Activated CD4-positive, alpha-beta T cell treated with anti-CD3 and anti-CD28 coated beads for 36 hours (primary cell): ENCODE results near the gene PAX5. TPM values are rescaled to one million over a fixed set of nuclear protein-coding genes. Genes with fewer than 3 reads are reported as not detected.

Source experiments
- ATAC-seq: fragments of 200-7000 bp; cut with Tn5 transposase; one replicate; pipeline ENCODE4 v1.10.0; 2021; ENCODE audit warnings: mild to moderate bottlenecking, moderate library complexity
- CTCF ChIA-PET: fragments of 350-600 bp; sonication (Branson Sonifier 250); formaldehyde crosslinking; loops from one replicate; lab custom pipeline; 2021; ENCODE audit warnings: antibody characterized with exemption; lab: Charles Lee
- POLR2A ChIA-PET: fragments of 350-600 bp; sonication (Branson Sonifier 250); formaldehyde crosslinking; loops from one replicate; lab custom pipeline; 2021; ENCODE audit warnings: antibody characterized with exemption, inconsistent platforms; lab: Charles Lee
- DNase-seq: peaks from one replicate; pipeline ENCODE4 v3.0.0-alpha.2; 2020
- H3K27ac Mint-ChIP-seq: one replicate; pipeline ENCODE4 v1.8.0; 2021; ENCODE audit warnings: mixed read lengths
- H3K27me3 Mint-ChIP-seq: one replicate; pipeline ENCODE4 v1.8.0; 2021; ENCODE audit warnings: mixed read lengths
- H3K36me3 Mint-ChIP-seq: one replicate; pipeline ENCODE4 v1.8.0; 2021; ENCODE audit warnings: low read depth, mixed read lengths
- H3K4me1 Mint-ChIP-seq: one replicate; pipeline ENCODE4 v1.8.0; 2021; ENCODE audit warnings: mixed read lengths
- H3K4me3 Mint-ChIP-seq: one replicate; pipeline ENCODE4 v1.8.0; 2021; ENCODE audit warnings: mild to moderate bottlenecking, moderate library complexity, mixed read lengths
- H3K9me3 Mint-ChIP-seq: one replicate; pipeline ENCODE4 v1.8.0; 2021; ENCODE audit warnings: low read depth, mixed read lengths
- intact Hi-C, 2 experiments: fragments of 100-400 bp; cut with DNase I in 1 of 2; cut with micrococcal nuclease in 1 of 2; formaldehyde crosslinking; loops; one replicate each; pipeline versions ENCODE4 v1.14.2 to v1.15.1; 2022 to 2024; cut with DNase I, micrococcal nuclease
- total RNA-seq, 2 experiments: library from RNA; stranded (reverse); gene quantifications; one replicate each; pipeline ENCODE4 v1.2.3, GENCODE V29; 2021

The PAX5 gene
- total RNA-seq, 2 experiments from 2014 or later = 0.21 to 0.51 TPM

- H3K9me3 Mint-ChIP-seq = no peaks in the 10 kb centered on the region
- intact Hi-C loops = loop anchor here in 1 of 2 experiments (10.0 kb wide), 1 partner anchor 135 kb away; no protein-coding TSS in a partner anchor
- CTCF ChIA-PET = no interaction called here
- no peaks in the 10 kb centered on the region for H3K4me1 Mint-ChIP-seq
- peaks cover 26% of the 10 kb centered on the region for H3K27me3 Mint-ChIP-seq
- ATAC-seq (no peak), DNase-seq (no peak)
- POLR2A ChIA-PET = no interaction called here
- no peaks in the 10 kb centered on the region for H3K36me3 Mint-ChIP-seq
- H3K27ac Mint-ChIP-seq = no peak overlapping the region
- no peak overlapping the region for H3K4me3 Mint-ChIP-seq
Measured at GRCh38 chr9:36949466-36949865, 84.6 kb downstream of the PAX5 start.

- no peaks in the 10 kb centered on the region for H3K9me3 Mint-ChIP-seq
- POLR2A ChIA-PET = no interaction called here
- no peaks in the 10 kb centered on the region for H3K4me1 Mint-ChIP-seq
- H3K4me3 Mint-ChIP-seq = no peak overlapping the region
- no peaks in the 10 kb centered on the region for H3K36me3 Mint-ChIP-seq
- H3K27me3 Mint-ChIP-seq = peaks cover 15% of the 10 kb centered on the region
- ATAC-seq = no peak
- CTCF ChIA-PET = no interaction called here
- H3K27ac Mint-ChIP-seq = no peak overlapping the region
- intact Hi-C loops = loop anchor here in 1 of 2 experiments (10.0 kb wide), 1 partner anchor 133 kb away; no protein-coding TSS in a partner anchor
- no peak for DNase-seq
Measured at GRCh38 chr9:36948051-36948450, 86.0 kb downstream of the PAX5 start.

GRCh38 chr9:36946653-36947052 is 87.4 kb downstream of the PAX5 start:
- ChIA-PET POLR2A (no interaction called here), CTCF (interaction anchor here (0.7 to 0.8 kb wide), 2 partner anchors 12 to 598 kb away, joined by 3 to 4 read pairs; no protein-coding TSS in a partner anchor)

GRCh38 chr9:36945999-36946398 is 88.1 kb downstream of the PAX5 start:
- no peak for ATAC-seq
- intact Hi-C loops = loop anchor here in 1 of 2 experiments (10.0 kb wide), 1 partner anchor 131 kb away; no protein-coding TSS in a partner anchor
- H3K4me1 Mint-ChIP-seq = no peaks in the 10 kb centered on the region
- no peaks in the 10 kb centered on the region for H3K9me3 Mint-ChIP-seq
- no peak overlapping the region for H3K4me3 Mint-ChIP-seq
- ChIA-PET POLR2A (no interaction called here), CTCF (interaction anchor here (0.8 kb wide), 1 partner anchor 11 kb away, joined by 4 read pairs; no protein-coding TSS in a partner anchor)
- DNase-seq = no peak
- peaks cover 13% of the 10 kb centered on the region for H3K27me3 Mint-ChIP-seq
- no peaks in the 10 kb centered on the region for H3K36me3 Mint-ChIP-seq
- H3K27ac Mint-ChIP-seq = no peak overlapping the region

More at GRCh38 chr9:36946653-36947052, 87.4 kb downstream of the PAX5 start:
- no peaks in the 10 kb centered on the region for H3K4me1 Mint-ChIP-seq
- no peak overlapping the region for H3K4me3 Mint-ChIP-seq
- no peak for DNase-seq
- no peak for ATAC-seq
- H3K27me3 Mint-ChIP-seq = peaks cover 13% of the 10 kb centered on the region
- H3K9me3 Mint-ChIP-seq = no peaks in the 10 kb centered on the region
- H3K27ac Mint-ChIP-seq = no peak overlapping the region
- no peaks in the 10 kb centered on the region for H3K36me3 Mint-ChIP-seq
- intact Hi-C loops = loop anchor here in 1 of 2 experiments (10.0 kb wide), 1 partner anchor 132 kb away; no protein-coding TSS in a partner anchor

- ChIA-PET CTCF (interaction anchor here (0.7 to 1.3 kb wide), 2 partner anchors 70 to 85 kb away, joined by 3 read pairs; no protein-coding TSS in a partner anchor), POLR2A (no interaction called here)
- intact Hi-C loops = loop anchor here in 1 of 2 experiments (10.0 kb wide), 1 partner anchor 128 kb away; no protein-coding TSS in a partner anchor
- no peak overlapping the region for H3K27ac Mint-ChIP-seq
- peaks cover 3% of the 10 kb centered on the region for H3K27me3 Mint-ChIP-seq
- no peaks in the 10 kb centered on the region for H3K4me1 Mint-ChIP-seq
- no peaks in the 10 kb centered on the region for H3K36me3 Mint-ChIP-seq
- no peak overlapping the region for H3K4me3 Mint-ChIP-seq
- ATAC-seq (no peak), DNase-seq (no peak)
- H3K9me3 Mint-ChIP-seq = no peaks in the 10 kb centered on the region
Measured at GRCh38 chr9:36942891-36943290, 91.2 kb downstream of the PAX5 start.

- Mint-ChIP-seq H3K4me3 (no peak overlapping the region), H3K4me1 (no peaks in the 10 kb centered on the region), H3K36me3 (no peaks in the 10 kb centered on the region), H3K27ac (no peak overlapping the region), H3K9me3 (no peaks in the 10 kb centered on the region), H3K27me3 (no peaks in the 10 kb centered on the region)
- CTCF ChIA-PET = interaction anchor here (0.6 kb wide), 1 partner anchor 1463 kb away, joined by 3 read pairs; no protein-coding TSS in a partner anchor
- DNase-seq (no peak), ATAC-seq (no peak)
- POLR2A ChIA-PET = no interaction called here
- intact Hi-C loops = loop anchor here in 1 of 2 experiments (10.0 kb wide), 1 partner anchor 127 kb away; no protein-coding TSS in a partner anchor
Measured at GRCh38 chr9:36941441-36941840, 92.6 kb downstream of the PAX5 start.

GRCh38 chr9:36940881-36941280 is 93.2 kb downstream of the PAX5 start:
- H3K9me3 Mint-ChIP-seq = no peaks in the 10 kb centered on the region
- POLR2A ChIA-PET = no interaction called here
- ATAC-seq (no peak), DNase-seq (no peak)
- CTCF ChIA-PET = interaction anchor here (0.6 to 0.8 kb wide), 2 partner anchors 55 to 1464 kb away, joined by 3 to 6 read pairs; no protein-coding TSS in a partner anchor
- H3K27me3 Mint-ChIP-seq = no peaks in the 10 kb centered on the region
- H3K4me1 Mint-ChIP-seq = no peaks in the 10 kb centered on the region
- intact Hi-C loops = loop anchor here in 1 of 2 experiments (10.0 kb wide), 1 partner anchor 126 kb away; no protein-coding TSS in a partner anchor
- no peak overlapping the region for H3K4me3 Mint-ChIP-seq
- no peaks in the 10 kb centered on the region for H3K36me3 Mint-ChIP-seq
- no peak overlapping the region for H3K27ac Mint-ChIP-seq

- ChIA-PET CTCF (interaction anchor here (0.8 kb wide), 1 partner anchor 55 kb away, joined by 6 read pairs; no protein-coding TSS in a partner anchor), POLR2A (no interaction called here)
- no peaks in the 10 kb centered on the region for H3K27me3 Mint-ChIP-seq
- intact Hi-C loops = loop anchor here in 1 of 2 experiments (10.0 kb wide), 1 partner anchor 126 kb away; no protein-coding TSS in a partner anchor
- no peaks in the 10 kb centered on the region for H3K36me3 Mint-ChIP-seq
- H3K4me1 Mint-ChIP-seq = no peaks in the 10 kb centered on the region
- DNase-seq (no peak), ATAC-seq (no peak)
- no peak overlapping the region for H3K4me3 Mint-ChIP-seq
- no peaks in the 10 kb centered on the region for H3K9me3 Mint-ChIP-seq
- no peak overlapping the region for H3K27ac Mint-ChIP-seq
Measured at GRCh38 chr9:36940500-36940853, 93.6 kb downstream of the PAX5 start.

GRCh38 chr9:36939655-36940499 is 94.2 kb downstream of the PAX5 start:
- DNase-seq (no peak), ATAC-seq (no peak)
- H3K9me3 Mint-ChIP-seq = no peaks in the 10 kb centered on the region
- CTCF ChIA-PET = interaction anchor here (0.7 to 0.8 kb wide), 2 partner anchors 56 to 117 kb away, joined by 4 to 6 read pairs; no protein-coding TSS in a partner anchor
- H3K4me3 Mint-ChIP-seq = no peak overlapping the region
- H3K4me1 Mint-ChIP-seq = peaks cover 1% of the 10 kb centered on the region
- intact Hi-C loops = loop anchor here in 1 of 2 experiments (10.0 kb wide), 1 partner anchor 125 kb away; no protein-coding TSS in a partner anchor
- no peaks in the 10 kb centered on the region for H3K36me3 Mint-ChIP-seq
- POLR2A ChIA-PET = no interaction called here
- no peak overlapping the region for H3K27ac Mint-ChIP-seq
- no peaks in the 10 kb centered on the region for H3K27me3 Mint-ChIP-seq

- Mint-ChIP-seq H3K9me3 (no peaks in the 10 kb centered on the region), H3K27ac (no peak overlapping the region), H3K4me1 (peaks cover 3% of the 10 kb centered on the region), H3K36me3 (no peaks in the 10 kb centered on the region), H3K4me3 (no peak overlapping the region), H3K27me3 (no peaks in the 10 kb centered on the region)
- ChIA-PET POLR2A (no interaction called here), CTCF (interaction anchor here (0.7 kb wide), 1 partner anchor 117 kb away, joined by 4 read pairs; no protein-coding TSS in a partner anchor)
- ATAC-seq = no peak
- no peak for DNase-seq
- intact Hi-C loops = no loop called here
Measured at GRCh38 chr9:36939214-36939613, 94.9 kb downstream of the PAX5 start.

GRCh38 chr9:36938617-36939016 is 95.5 kb downstream of the PAX5 start:
- no peak for ATAC-seq
- no peak for DNase-seq
- Mint-ChIP-seq H3K4me3 (no peak overlapping the region), H3K27ac (no peak overlapping the region), H3K4me1 (peaks cover 3% of the 10 kb centered on the region), H3K9me3 (no peaks in the 10 kb centered on the region), H3K27me3 (peaks cover 1% of the 10 kb centered on the region), H3K36me3 (no peaks in the 10 kb centered on the region)
- ChIA-PET POLR2A (no interaction called here), CTCF (interaction anchor here (0.7 to 1.3 kb wide), 2 partner anchors 66 to 118 kb away, joined by 3 to 4 read pairs; no protein-coding TSS in a partner anchor)
- intact Hi-C loops = no loop called here
